ENCODE results near the gene CYBC1.

Gene CYBC1

DNA sequence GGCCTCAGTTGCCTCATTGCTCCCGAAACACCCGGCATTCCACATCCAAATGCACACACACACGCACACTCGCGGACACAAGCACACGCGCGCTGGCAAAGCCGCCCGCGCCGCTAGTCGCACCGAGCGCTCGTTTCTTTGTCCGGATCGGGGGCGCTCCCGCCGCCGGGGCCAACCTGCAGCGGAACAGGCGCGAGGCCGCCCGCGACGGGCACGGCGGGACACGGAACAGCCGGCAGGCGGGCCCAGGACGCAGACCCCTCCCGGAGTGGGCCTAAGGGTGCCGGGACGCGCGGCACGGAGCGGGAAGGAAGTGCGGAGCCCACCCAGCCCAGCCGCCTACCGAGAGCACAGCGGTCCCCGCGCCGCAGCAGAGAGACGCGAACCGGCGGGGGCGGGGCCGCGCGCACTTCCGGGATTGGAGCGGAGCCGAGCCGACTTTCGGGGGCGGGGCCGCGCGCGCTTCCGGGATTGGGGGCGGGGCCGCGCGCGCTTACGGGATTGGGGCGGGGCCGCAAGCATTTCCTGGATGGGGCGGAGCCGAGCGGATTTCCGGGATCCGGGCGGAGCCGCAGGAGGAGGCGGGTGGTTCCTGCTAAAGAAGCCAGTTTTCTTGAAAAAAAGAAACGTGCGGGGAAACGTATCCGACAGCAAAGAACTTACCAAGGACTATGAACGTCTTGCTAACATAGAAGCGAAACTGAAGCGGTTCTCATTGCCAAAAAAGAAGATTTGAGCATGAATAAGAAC lies at the start of gene CYBC1:
CYBC1 (minus strand) TSS at position 396 of the 750 bp plus-strand sequence. CDS start 1,498 bp downstream, outside the sequence.
- DNase-seq = peak; percentile 90

GRCh38 chr17:82497483-82498405 lies 47.2 kb upstream of the CYBC1 start:
- peak; percentile 85 for DNase-seq

GRCh38 chr17:82496529-82497434 lies 46.2 kb upstream of the CYBC1 start:
- peak; percentile 96 for DNase-seq

DNA sequence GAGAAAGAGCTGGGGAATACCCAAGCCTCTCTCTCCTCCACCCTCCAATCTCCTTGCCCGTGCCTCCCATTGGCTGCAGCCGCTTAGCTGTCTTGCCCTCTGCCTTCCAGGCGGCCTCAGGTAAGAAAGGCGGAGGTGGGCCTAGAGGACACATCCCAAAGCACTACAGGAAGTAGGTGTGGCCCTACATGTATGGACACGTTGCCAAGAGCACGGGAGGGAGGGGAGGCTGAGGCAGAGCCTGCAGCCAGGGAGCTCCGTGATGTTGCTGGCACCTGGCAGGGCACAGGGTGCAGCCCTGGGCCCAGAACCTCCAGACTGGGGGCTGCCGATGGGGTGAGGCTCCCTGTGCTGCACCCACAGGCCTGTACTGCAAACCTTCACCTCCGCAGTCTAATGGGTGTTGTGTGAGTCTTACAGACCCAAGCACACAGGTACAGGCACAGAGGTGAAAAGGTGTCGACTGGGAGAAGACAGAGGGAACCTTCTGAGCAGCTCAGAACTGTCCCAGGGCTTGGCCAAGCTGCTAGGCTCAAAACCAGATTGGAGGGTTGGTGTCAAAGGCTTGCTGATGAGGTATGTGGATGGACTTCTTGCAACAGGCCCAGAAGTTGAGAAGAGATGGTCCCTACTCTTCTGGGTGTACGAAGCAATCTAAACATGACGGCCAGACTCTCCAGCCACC lies 45.4 kb upstream of the CYBC1 start:
- DNase-seq = no peak

GRCh38 chr17:82494236-82495055 lies 43.9 kb upstream of the CYBC1 start:
- DNase-seq = peak; percentile 94

DNA sequence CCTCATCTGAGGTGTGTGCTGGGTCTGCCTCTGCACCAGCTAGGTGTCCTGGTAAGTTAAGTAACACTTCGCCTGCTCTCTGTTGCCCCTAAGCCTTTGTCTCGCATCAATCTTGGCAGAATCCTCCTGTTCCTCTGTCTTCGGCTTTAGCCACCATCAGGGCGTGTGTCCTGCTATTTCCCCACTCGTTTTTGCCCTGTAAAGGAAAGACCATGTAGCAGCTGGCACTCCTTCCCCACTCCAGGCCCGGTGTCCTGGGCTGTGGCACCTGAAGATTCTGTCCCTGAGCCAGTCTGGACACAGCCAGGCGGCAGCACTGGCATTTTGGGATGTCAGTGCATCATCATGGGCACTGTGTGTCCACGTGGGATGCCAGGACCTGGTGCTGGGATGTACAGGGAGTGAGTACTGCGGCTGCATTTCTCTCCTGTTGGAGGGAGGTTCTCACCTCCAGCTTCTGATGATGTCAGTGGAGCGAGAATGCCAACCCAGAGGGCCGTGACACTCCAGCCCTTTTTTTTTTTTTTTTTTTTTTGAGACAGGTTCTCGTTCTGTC lies 42.8 kb upstream of the CYBC1 start:
- DNase-seq = no peak

DNA sequence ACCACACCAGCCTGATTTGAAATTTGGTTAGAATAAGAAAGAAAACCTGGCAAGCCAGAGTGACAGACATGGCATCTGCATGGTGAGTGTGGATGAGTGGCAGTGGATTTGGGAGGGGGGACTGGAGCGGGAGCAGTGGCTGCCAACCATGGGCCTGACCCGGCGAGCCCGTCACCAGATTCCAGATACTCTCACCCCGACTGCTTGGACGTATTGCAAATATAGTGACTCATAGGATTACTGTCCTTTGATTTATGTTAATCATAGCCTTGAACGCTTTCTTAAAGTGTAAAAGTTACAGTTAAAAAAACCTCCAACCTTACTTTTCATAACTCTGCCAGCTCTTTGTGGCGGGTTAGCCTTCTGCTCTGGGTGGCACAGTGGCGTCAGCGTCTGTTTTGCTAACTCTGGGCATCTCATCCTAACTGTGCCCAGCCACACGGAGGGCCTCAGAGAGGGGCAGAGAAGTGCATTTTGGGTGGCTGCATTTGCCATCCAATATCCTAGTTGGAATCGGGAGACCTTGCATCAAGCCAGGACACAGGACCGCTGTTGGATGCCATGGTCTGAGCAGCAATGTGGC lies 42.2 kb upstream of the CYBC1 start:
- DNase-seq = no peak

DNA sequence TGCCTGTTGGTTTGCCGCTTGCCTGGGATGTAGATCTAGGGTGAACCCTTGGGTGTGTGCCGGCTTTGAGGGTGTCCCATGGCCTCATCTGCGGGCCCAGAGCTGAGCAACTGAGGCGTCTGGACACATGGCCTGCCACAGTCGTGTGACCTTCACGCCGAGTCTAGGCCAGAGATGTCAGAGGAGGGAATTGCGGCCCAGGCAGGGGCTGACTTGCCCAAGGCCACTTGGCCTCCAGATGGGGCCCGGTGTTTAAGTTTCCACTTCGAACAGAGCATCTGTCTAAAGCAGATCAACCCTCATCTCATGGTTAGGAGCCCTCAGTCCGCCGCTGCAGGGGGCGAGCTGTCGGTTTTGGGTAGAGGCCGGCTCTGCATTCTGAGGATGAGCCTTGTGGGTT lies 41.0 kb upstream of the CYBC1 start:
- DNase-seq = no peak

DNA sequence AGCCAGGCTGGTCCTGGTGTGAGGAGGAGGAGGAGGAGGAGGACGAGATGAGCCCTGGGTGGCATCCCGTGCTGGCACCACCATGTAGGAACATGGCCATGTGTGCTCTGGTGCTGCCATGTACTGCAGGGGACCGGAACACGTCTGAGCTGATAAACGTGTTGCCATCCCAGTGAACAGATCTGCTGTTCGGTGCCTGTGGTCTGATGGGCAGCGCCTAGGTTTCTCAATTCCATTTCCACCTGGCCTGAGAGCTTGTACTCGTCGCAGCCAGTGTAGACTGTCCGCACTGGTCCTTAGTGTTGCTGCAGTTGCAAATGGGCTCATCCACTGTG lies 40.6 kb upstream of the CYBC1 start:
- DNase-seq = no peak

- peak; percentile 16 for DNase-seq
Observed at GRCh38 chr17:82490512-82491195, 40.1 kb upstream of the CYBC1 start.

GRCh38 chr17:82489851-82490511 lies 39.4 kb upstream of the CYBC1 start:
- DNase-seq = no peak

- no peak for DNase-seq
Observed at GRCh38 chr17:82489117-82489516, 38.6 kb upstream of the CYBC1 start.

DNA sequence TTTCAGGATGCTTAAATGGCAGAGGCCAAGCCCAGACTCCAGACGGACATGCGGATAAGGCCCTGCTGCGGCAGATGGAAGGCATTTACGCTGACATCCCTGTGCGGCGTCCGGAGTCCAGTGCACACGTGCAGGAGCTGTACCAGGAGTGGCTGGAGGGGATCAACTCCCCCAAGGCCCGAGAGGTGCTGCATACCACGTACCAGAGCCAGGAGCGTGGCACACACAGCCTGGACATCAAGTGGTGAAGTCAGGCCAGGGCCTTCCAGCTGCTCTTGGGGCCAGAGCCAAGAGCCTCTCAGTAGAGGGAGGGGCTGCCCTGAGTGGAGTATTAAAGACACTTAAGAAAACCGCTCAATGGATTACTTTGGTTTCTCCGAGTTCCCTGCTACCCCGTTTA lies 37.4 kb upstream of the CYBC1 start:
- DNase-seq = no peak

DNA sequence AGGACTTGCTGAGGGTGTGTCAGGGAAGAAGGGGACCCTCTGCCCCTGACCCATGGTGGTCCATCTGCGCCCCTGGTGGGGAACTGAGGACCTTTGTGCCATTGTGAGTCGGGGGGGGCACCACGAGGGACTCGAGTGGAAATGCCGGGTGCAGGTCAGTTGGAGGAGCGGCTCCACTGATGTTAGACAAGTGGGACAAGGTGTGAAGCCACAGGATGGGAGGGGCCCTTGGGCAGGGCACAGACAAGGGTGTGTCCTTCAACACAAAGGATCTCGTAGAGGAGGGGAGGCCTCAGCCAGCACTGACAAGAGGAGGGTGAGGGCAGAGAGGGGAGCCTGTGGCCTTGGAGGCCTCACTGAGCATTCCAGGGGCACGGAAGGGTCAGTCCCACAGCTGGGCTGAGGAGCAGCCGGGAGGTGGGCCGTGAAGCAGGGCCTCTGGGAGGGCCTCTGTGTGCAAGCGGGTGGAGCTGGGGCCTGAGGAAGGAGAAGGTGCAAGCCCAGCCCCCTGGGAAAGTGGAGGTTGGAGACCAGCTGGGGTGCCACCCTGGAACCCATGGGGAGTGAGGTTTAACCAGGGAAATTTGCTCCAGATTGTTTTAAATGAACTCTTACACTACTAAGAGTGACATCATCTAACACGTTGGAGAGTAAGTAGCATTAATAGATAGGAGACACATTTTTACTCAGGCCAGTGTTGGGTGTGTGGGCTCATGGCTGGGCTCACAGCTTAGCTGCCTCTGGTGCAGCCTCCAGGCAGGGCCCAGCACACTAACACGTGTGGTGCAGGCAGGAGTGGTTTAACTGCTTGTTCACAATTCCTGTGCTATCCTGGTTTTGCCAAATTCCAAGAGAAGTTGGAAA lies 35.9 kb upstream of the CYBC1 start:
- no peak for DNase-seq

DNA sequence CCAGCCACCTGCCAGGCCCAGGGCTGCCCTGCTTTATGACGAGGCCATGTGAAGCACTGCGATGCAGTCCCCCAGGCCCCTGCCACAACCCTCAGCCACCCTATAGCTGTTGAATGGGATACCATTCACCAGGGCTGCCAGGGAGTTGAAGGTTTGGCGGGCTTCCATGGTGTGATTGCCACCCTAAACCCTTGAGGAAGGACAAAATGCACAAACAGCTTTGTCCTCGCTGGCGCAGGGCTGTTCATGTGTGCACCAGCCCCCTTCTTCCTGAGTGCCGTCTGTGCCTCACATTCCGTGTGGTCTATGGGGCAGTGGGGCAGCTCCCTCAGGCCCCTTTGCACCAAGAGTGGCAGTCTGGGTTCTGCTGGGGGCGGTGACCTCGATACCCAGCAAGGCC lies 33.3 kb upstream of the CYBC1 start:
- no peak for DNase-seq

DNA sequence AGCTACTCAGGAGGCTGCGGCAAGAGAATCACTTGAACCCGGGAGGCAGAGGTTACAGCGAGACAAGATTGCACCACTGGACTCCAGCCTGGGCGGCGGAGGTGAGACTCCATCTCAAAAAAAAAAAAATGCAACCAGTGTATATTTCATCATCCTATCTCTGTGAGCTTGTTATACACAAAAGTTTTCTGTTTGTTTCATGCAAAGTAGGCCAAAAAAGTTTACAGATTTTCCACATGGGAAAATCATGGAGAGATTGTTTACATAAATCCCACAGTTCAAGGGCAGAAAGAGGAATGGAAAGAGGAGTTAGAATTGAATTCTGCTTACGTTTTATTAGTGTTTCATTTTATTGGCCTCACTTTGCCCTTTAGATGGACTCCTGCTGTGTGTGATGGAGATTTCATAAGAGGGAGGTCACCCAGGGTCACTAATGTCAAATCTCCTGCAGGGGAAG lies 32.7 kb upstream of the CYBC1 start:
- DNase-seq = no peak

GRCh38 chr17:82480318-82480717 lies 29.8 kb upstream of the CYBC1 start:
- DNase-seq = no peak

DNA sequence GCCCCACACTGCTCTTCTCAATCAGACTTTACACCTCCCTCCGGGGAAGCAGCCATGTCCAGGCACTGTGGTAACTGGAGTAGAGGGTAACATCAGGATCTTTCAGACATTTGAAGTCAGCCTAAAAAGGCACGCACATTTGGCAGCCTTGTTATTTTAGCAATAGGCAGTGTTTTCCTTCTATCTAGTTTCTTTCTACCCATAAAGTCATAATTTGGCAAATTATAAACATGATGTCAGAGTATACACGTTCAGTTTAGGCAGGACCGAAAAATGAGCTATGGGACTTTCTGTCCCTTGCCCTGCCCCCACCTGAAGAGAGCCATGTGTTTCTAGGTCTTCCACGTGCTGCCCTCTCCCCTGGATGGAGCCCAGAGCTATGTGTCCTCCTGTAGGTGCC lies 29.1 kb upstream of the CYBC1 start:
- no peak for DNase-seq
